Measurements from ENCODE around the gene ITGA1.
"Not testable (repeated sequence)": the region's sequence is repeated elsewhere in the genome, so short reads cannot be mapped to it uniquely, and the experiment has no call there.

The ITGA1 gene

GRCh38 chr5:52831786-52832511, 44.2 kb downstream of the ITGA1 start:
- DNase-seq (ENCODE audit: low read depth), result no peak

DNA sequence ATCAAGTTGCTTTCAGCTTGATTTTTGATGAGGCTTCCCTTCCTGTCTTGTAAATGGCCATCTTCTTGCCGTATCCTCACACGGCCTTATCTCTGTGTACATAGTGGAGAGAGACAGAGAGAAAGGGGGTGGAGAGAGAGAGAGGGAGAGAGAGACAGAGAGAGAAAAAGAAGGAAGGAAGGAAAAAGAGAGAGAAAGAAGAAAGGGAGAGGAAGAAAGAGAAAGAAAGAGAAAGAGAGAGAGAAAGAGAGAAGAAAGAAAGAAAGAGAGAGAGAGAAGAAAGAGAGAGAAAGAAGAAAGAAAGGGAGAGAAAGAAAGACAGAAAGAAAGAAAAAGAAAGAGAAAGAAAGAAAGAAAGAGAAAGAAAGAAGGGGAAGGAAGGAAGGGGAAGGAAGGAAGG, 46.6 kb downstream of the ITGA1 start:
- DNase-seq (ENCODE audit: low read depth), result no peak

DNA sequence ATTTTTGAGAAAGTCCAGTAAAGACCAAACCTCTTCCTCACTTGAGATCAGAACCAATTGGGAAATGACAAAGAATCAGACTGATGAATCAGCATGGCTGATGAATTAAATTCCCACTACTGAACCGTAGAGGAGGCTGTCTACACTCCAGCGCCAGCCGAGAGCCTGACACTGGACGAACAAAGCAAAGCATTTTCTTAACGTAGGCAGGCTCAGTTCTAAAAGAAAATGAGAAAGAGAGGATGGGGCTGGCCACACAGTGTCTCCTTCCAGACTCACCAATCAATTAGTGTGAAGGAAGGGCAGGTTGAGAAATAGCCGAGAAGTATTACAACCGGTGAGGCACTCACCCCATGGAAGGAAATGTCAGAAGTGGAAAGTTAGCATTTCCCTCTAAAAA, 49.4 kb downstream of the ITGA1 start:
- DNase-seq (ENCODE audit: low read depth), result no peak

DNA sequence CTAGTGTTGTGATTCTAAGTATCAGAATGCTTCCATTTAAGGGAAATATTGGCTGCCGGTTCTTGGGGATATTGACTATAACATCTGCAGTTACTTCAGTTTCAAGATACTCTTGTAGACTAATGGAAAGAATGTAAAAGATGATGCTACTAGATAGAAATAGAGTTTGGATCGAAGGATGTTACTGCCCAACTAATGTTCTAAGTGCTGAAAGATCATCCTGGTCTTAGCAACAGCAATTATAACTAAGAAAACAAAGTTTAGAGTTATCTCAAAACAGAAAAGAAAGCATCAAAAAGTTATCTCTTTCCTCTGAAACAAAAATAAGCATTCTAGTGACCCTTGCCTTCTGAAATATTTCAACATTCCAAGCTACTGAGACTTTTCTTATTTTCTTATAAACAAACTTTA, 49.9 kb downstream of the ITGA1 start:
- no peak for DNase-seq (ENCODE audit: low read depth)

DNA sequence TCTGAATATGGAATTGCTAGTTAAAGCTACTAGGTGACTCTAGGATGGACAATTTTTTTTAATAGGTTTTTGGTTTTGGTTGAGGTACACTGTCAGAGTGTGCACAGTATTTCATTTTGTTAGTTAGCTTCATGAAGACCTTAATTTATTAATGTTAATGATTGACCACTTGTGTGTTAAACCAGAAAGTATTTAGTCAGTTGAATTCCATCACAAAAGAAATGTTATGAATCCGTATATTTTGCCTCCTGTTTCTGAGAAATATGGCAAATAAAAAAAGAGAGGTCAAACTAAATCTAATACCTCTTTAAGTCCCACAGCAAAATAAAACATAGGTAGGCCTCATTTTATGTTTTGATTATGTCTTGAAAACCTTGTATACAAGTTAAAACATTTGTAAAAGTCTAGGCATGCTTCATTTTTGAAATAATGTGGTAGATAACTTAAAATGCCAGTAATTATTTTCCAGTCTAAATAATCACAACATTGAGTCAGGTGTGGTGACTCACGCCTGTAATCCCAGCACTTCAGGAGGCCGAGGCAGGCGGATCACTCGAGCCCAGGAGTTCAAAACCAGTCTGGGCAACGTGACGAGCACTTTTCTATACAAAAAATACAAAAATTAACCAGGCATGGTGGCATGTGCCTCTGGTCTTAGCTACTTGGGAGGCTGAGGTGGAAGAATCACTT, 50.8 kb downstream of the ITGA1 start:
- DNase-seq (ENCODE audit: low read depth), result no peak

GRCh38 chr5:52839285-52839684, 51.6 kb downstream of the ITGA1 start:
- no peak for DNase-seq (ENCODE audit: low read depth)

DNA sequence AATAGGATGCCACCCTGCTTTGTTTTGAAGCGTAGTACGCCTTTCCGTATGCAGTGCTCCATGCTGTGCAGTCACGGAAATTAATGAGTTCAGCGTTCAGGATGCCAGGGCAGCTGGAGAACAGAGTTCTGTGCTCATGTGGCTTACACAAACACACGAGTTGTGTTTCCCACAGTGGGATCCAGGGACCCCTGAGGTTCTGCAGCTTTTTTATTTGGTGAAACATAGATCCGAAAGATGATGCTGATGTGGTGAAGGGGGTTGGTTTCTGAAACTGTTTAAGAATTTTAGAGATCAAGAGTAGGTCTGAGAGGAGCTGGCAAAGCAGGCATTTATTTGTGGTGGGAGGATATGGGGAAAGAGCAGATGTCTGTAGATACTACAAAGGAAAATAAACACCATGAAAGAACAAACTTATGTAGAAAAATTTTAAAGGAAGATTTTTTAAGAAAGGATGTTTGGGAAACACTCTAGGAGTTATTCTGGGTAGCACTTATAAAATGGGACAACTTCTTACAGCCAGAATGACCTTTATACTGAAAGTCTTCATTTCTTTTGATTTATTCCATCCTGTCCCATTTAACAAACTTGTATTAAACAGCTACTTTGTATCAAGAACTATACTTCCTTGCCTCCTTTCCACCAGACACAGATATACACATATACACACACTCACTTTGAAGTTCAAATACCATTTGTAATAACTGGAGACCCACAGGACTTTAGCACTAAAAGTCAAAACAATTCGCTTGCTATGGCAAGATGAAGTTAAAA, 52.7 kb downstream of the ITGA1 start:
- DNase-seq (ENCODE audit: low read depth), result no peak

- no peak for DNase-seq (ENCODE audit: low read depth)
These were observed 53.4 kb downstream of the ITGA1 start for GRCh38 chr5:52841114-52841513.

GRCh38 chr5:52842111-52842510, 54.4 kb downstream of the ITGA1 start:
- no peak for DNase-seq (ENCODE audit: low read depth)

GRCh38 chr5:52844885-52845284, 57.2 kb downstream of the ITGA1 start:
- no peak for DNase-seq (ENCODE audit: low read depth)

- DNase-seq (ENCODE audit: low read depth), result no peak
These were observed 58.6 kb downstream of the ITGA1 start for GRCh38 chr5:52846182-52846842.

DNA sequence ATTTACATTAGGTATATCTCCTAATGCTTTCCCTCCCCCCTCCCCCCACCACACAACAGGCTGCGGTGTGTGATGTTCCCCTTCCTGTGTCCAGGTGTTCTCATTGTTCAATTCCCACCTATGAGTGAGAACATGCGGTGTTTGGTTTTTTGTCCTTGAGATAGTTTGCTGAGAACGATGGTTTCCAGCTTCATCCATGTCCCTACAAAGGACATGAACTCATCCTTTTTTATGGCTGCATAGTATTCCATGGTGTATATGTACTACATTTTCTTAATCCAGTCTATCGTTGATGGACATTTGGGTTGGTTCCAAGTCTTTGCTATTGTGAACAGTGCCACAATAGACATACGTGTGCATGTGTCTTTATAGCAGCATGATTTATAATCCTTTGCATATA, 61.0 kb downstream of the ITGA1 start:
- DNase-seq (ENCODE audit: low read depth), result not testable (repeated sequence)

DNA sequence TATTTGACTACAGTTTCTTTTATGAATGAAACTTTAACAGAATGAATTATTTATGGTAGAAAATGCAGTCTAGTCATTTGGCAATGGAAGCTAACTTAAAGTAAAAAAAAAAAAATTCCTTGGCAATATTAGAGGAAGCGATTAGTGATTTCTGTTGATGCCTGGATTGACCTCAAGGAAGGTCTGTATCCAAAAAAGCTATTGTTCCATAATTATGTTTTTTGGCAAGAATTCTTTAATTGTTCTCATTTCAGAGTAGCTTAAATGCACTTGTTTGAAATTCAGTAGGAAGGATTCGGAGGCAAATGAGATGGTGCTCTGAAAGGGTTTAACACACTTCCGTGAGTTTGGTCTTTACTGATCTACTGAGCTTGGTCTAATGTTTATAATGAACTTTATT, 61.8 kb downstream of the ITGA1 start:
- DNase-seq (ENCODE audit: low read depth), result no peak

GRCh38 chr5:52853650-52854049, 65.9 kb downstream of the ITGA1 start:
- no peak for DNase-seq (ENCODE audit: low read depth)

GRCh38 chr5:52854301-52854700, 66.6 kb downstream of the ITGA1 start:
- DNase-seq (ENCODE audit: low read depth), result no peak

DNA sequence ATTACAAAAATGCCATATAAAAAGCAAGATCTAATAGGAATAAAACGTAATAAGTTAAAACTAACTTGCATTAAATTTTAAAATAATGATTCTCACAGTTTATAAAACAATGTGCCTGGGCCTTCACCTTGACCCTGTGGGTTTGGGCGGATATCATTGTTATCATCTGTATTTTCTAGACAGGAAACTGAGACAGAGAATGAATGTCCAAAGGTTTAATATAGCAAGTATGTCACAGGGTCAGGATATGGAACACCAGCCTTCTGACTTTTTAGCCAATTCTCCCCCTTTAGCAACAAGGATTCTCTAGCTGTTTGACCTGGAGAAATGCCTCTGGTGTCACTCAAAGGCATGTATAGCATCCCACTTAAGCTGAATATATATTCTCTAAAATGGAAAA, 67.2 kb downstream of the ITGA1 start:
- DNase-seq (ENCODE audit: low read depth), result no peak

GRCh38 chr5:52856564-52856963, 68.8 kb downstream of the ITGA1 start:
- DNase-seq (ENCODE audit: low read depth), result no peak

- DNase-seq (ENCODE audit: low read depth), result no peak
These were observed 71.9 kb downstream of the ITGA1 start for GRCh38 chr5:52859628-52860027.

GRCh38 chr5:52861368-52861767, 73.7 kb downstream of the ITGA1 start:
- no peak for DNase-seq (ENCODE audit: low read depth)

DNA sequence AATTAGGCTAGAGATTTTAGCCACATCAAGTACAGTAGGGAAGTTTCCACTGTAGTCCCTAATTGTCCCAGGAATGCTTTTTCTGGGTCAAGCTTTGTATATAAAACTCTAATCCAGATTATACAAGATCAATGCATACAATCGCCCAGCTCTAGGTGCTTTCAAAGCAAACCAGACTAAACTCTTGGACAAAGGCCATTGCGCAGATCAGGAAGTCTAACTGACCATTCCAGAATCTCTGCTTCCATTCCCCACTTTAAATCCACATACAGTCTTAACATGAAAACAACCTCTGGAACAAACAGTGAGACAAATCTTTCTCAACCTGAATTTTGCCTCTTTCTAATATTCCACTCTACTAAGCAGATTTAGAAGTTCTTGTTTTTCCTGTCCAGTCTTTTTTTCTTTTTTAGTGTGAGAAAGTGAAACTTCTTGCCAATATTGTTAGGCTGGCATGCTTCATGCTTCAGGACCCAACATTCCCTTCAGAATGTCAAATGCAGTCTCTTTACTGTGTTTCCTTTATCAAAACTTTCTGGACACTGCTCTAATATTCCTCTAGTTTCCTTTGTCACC, 76.1 kb downstream of the ITGA1 start:
- no peak for DNase-seq (ENCODE audit: low read depth)

DNA sequence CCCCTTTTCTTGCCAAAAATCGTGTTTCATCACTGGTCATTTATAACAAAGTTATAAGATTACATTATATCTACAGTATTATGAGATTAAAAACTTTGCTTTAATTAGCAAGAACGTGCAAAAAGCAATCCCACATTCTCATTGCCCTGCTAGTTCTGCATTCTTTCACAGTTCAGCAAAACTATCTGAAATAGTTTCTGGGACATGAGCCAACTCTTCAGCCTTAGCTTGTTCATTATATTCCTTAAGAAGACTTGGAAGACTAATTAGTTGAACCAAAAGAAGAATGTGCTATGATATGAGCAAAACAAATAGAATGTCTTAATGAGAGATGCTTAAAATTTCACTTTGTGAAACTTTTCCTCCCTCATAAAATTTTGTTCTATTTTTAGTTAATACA, 76.7 kb downstream of the ITGA1 start:
- DNase-seq (ENCODE audit: low read depth), result no peak

- no peak for DNase-seq (ENCODE audit: low read depth)
These were observed 77.2 kb downstream of the ITGA1 start for GRCh38 chr5:52864884-52865283.

Measured in stimulated activated CD8-positive, alpha-beta memory T cell treated with anti-CD3 and anti-CD28 coated beads, Interleukin-15, amount 100 ng/mL, for 24 hours (primary cell).